HepG2 (cell line): Measurements from ENCODE around the gene ATG16L2. TPM values are rescaled to one million over a fixed set of nuclear protein-coding genes. Genes with fewer than 3 reads are reported as not detected.
A peak's percentile ranks its signal among the peaks of the same experiment; 100 is the strongest.

ENCODE experiments used
- ATAC-seq: fragments of 200-7000 bp; cut with Tn5 transposase; 3 replicates; pipeline ENCODE4 v1.9.1; 2020; ENCODE audit warnings: mild to moderate bottlenecking, moderate library complexity
- BruUV-seq: library from RNA; stranded (reverse); fragments of 400-500 nt; replicated peaks from 2 replicates; lab custom pipeline; 2021; lab: Mats Ljungman, UMichigan
- CTCF ChIA-PET: fragments of 300-600 bp; formaldehyde crosslinking; extraction: SDS; loops from one replicate; lab custom pipeline; 2021; ENCODE audit warnings: low total read pairs, inconsistent platforms, low intra/inter-chr PET ratio; lab: Yijun Ruan, JAX
- POLR2A ChIA-PET: fragments of 350-600 bp; sonication (Branson Sonifier 250); formaldehyde crosslinking; loops from one replicate; lab custom pipeline; 2020; ENCODE audit warnings: antibody characterized with exemption, inconsistent platforms; lab: Yijun Ruan, JAX
- DNase-seq: peaks from one replicate; pipeline ENCODE4 v3.0.0-alpha.2; 2015; ENCODE audit warnings: low spot score
- FAIRE-seq: peaks from 3 replicates; lab custom pipeline; 2011; peaks lifted over from hg19 to GRCh38; lab: Jason Lieb, UNC
- H2AFZ ChIP-seq: one replicate; pipeline ENCODE4 v1.6.1; 2011; ENCODE audit warnings: low read length, inconsistent platforms
- H3K27ac ChIP-seq: fragments of 300-600 bp; 3 replicates; pipeline ENCODE4 v1.8.0; 2011; ENCODE audit warnings: mixed run types, mild to moderate bottlenecking, mixed read lengths, low read length, inconsistent platforms; ENCODE audit not compliant: insufficient read depth; ENCODE audit errors: extremely low read length
- H3K27me3 ChIP-seq, 2 experiments: fragments of 200-600 bp in 1 of 2; 2 replicates in 1 of 2; 3 replicates in 1 of 2; pipeline versions ENCODE4 v1.6.0 to v1.8.0; 2011; ENCODE audit warnings: low read length in 2 of 2, mild to moderate bottlenecking in 2 of 2, moderate library complexity in 2 of 2, inconsistent platforms in 1 of 2; ENCODE audit not compliant: insufficient read depth in 2 of 2, control insufficient read depth in 1 of 2
- H3K36me3 ChIP-seq, 2 experiments: fragments of 200-600 bp in 1 of 2; replicated peaks in 1 of 2; 2 replicates in 1 of 2; 3 replicates in 1 of 2; pipeline versions ENCODE4 v1.5.1 to v1.8.0; 2011; ENCODE audit warnings: low read length in 2 of 2, inconsistent platforms in 1 of 2; ENCODE audit not compliant: insufficient read depth in 2 of 2, control insufficient read depth in 1 of 2
- H3K4me1 ChIP-seq: 2 replicates; pipeline ENCODE4 v1.5.1; 2012; ENCODE audit warnings: low read length, inconsistent platforms; ENCODE audit not compliant: insufficient read depth
- H3K4me2 ChIP-seq: 2 replicates; pipeline ENCODE4 v1.6.0; 2011; ENCODE audit warnings: low read depth, low read length, inconsistent platforms
- H3K4me3 ChIP-seq, 3 experiments: fragments of 200-600 bp in 1 of 3; sonication (generic), shearing (Covaris generic) in 1 of 3; replicated peaks in 1 of 3; 2 replicates each; pipeline ENCODE4 v1.5.1; 2011 to 2016; ENCODE audit warnings: low read length in 3 of 3, inconsistent platforms in 2 of 3, low read depth in 2 of 3, mild to moderate bottlenecking in 2 of 3, control low read depth in 1 of 3, mixed read lengths in 1 of 3; ENCODE audit not compliant: insufficient read depth in 1 of 3
- H3K79me2 ChIP-seq: one replicate; pipeline ENCODE4 v1.6.1; 2011; ENCODE audit warnings: low read length, inconsistent platforms; ENCODE audit not compliant: insufficient read depth
- H3K9ac ChIP-seq: 2 replicates; pipeline ENCODE4 v1.6.0; 2011; ENCODE audit warnings: mild to moderate bottlenecking, low read depth, low read length, inconsistent platforms; ENCODE audit not compliant: insufficient read depth
- H3K9me3 ChIP-seq: 2 replicates; pipeline ENCODE4 v1.5.1; 2012; ENCODE audit warnings: mild to moderate bottlenecking, low read length
- H4K20me1 ChIP-seq: 2 replicates; pipeline ENCODE4 v1.6.0; 2011; ENCODE audit warnings: inconsistent platforms, mild to moderate bottlenecking, low read length, moderate library complexity; ENCODE audit not compliant: insufficient read depth
- HCFC1 ChIP-seq: fragments of 150-350 bp; IDR thresholded peaks from 2 replicates; pipeline ENCODE4 v1.6.1; 2014; ENCODE audit warnings: low read depth, low read length
- HIVEP1 ChIP-seq: sonication (generic); formaldehyde crosslinking; IDR thresholded peaks from 2 replicates; pipeline ENCODE4 v1.4.0; 2020; ENCODE audit warnings: mild to moderate bottlenecking, missing genetic modification reagents
- HNRNPUL1 ChIP-seq: fragments of 200-400 bp; formaldehyde crosslinking; IDR thresholded peaks from 2 replicates; pipeline ENCODE4 v1.6.1; 2017; ENCODE audit warnings: low read depth, mild to moderate bottlenecking, low read length, moderate library complexity
- JUND ChIP-seq: sonication (generic); formaldehyde crosslinking; IDR thresholded peaks from 2 replicates; pipeline ENCODE4 v1.8.0; 2022; ENCODE audit warnings: mild to moderate bottlenecking, missing genetic modification reagents
- KDM1A ChIP-seq: IDR thresholded peaks from 2 replicates; pipeline ENCODE4 v1.6.1; 2016; ENCODE audit warnings: missing compliant biosample characterization
- KDM2A ChIP-seq: sonication (generic); formaldehyde crosslinking; IDR thresholded peaks from 2 replicates; pipeline ENCODE4 v1.4.0; 2020; ENCODE audit warnings: low read depth, missing genetic modification reagents, borderline replicate concordance
- MIER2 ChIP-seq: IDR thresholded peaks from 2 replicates; pipeline ENCODE4 v1.6.1; 2016; ENCODE audit warnings: missing biosample characterization, missing genetic modification reagents
- MTF2 ChIP-seq: sonication (generic); formaldehyde crosslinking; IDR thresholded peaks from 2 replicates; pipeline ENCODE4 v1.5.0; 2020; ENCODE audit warnings: missing genetic modification reagents, borderline replicate concordance
- REXO4 ChIP-seq: sonication (generic); formaldehyde crosslinking; IDR thresholded peaks from 2 replicates; pipeline ENCODE4 v1.8.0; 2022; ENCODE audit warnings: missing genetic modification reagents, mild to moderate bottlenecking, borderline replicate concordance
- SOX5 ChIP-seq: IDR thresholded peaks from 2 replicates; pipeline ENCODE4 v1.6.1; 2016; ENCODE audit warnings: borderline replicate concordance
- SRSF9 ChIP-seq: fragments of 200-400 bp; formaldehyde crosslinking; IDR thresholded peaks from 2 replicates; pipeline ENCODE4 v1.6.1; 2018; ENCODE audit warnings: borderline replicate concordance, mild to moderate bottlenecking, low read depth, low read length; ENCODE audit not compliant: insufficient read depth, poor library complexity, severe bottlenecking
- ZNF550 ChIP-seq: sonication (generic); formaldehyde crosslinking; IDR thresholded peaks from 2 replicates; pipeline ENCODE4 v1.4.0; 2020; ENCODE audit warnings: mild to moderate bottlenecking, missing genetic modification reagents, borderline replicate concordance
- ZNF773 ChIP-seq: sonication (generic); formaldehyde crosslinking; IDR thresholded peaks from 2 replicates; pipeline ENCODE4 v1.4.0; 2020; ENCODE audit warnings: missing genetic modification reagents, borderline replicate concordance
- ZNF775 ChIP-seq: sonication (generic); formaldehyde crosslinking; IDR thresholded peaks from 2 replicates; pipeline ENCODE4 v1.4.0; 2020; ENCODE audit warnings: missing genetic modification reagents, mild to moderate bottlenecking, moderate library complexity, borderline replicate concordance
- ZSCAN20 ChIP-seq: sonication (generic); formaldehyde crosslinking; IDR thresholded peaks from 2 replicates; pipeline ENCODE4 v1.4.0; 2020; ENCODE audit warnings: missing genetic modification reagents, mild to moderate bottlenecking, borderline replicate concordance
- WGBS: methylation state at CpG from one replicate; pipeline ENCODE4 v1.1.6; 2017; ENCODE audit warnings: low lambda C conversion rate; 5-methylcytosine and 5-hydroxymethylcytosine counted together
- in situ Hi-C: cut with HindIII; loops from 2 replicates; pipeline ENCODE4 v1.10.0; 2017; ENCODE audit warnings: low pct_unique_long_range_greater_than_20kb; ENCODE audit not compliant: extremely low pct_ligation_motif_present
- intact Hi-C: fragments of 100-400 bp; cut with micrococcal nuclease; formaldehyde crosslinking; loops from one replicate; pipeline ENCODE4 v1.10.0; 2022; ENCODE audit not compliant: unreplicated experiment
- polyA plus RNA-seq, 8 experiments: library from polyadenylated mRNA; depleted of rRNA in 3 of 8; stranded (reverse) in 7 of 8; unstranded in 1 of 8; fragments of >200 nt; fragmentation: Illumina TruSeq in 4 of 8; extraction: Trizol in 4 of 8; gene quantifications; 2 replicates each; pipeline versions ENCODE4 v1.2.1 to v1.2.3, GENCODE V29; 2011 to 2016; ENCODE audit warnings: low read depth in 4 of 8, missing spikeins in 1 of 8, mixed read lengths in 1 of 8; ENCODE audit not compliant: insufficient read depth in 1 of 8
- total RNA-seq, 5 experiments: library from RNA; depleted of rRNA; stranded (reverse); fragments of >200 nt; fragmentation: Illumina TruSeq; extraction: Trizol; gene quantifications; 2 replicates each; pipeline ENCODE4 v1.2.3, GENCODE V29; 2016; ENCODE audit warnings: low read depth in 1 of 5
- TF ChIP-seq, protein P1 (sequence below), 2 experiments: sonication (generic) in 1 of 2; formaldehyde crosslinking in 1 of 2; IDR thresholded peaks; 2 replicates each; pipeline versions ENCODE4 v1.5.1 to v1.6.1; 2011 to 2020; ENCODE audit warnings: borderline replicate concordance in 1 of 2, low read depth in 1 of 2, low read length in 1 of 2, mild to moderate bottlenecking in 1 of 2, missing genetic modification reagents in 1 of 2, moderate library complexity in 1 of 2
- TF ChIP-seq, protein P2 (sequence below): sonication (generic); formaldehyde crosslinking; IDR thresholded peaks from 2 replicates; pipeline ENCODE4 v1.8.0; 2022; ENCODE audit warnings: mild to moderate bottlenecking, missing genetic modification reagents, moderate library complexity

ATG16L2 gene
- total and polyA plus RNA-seq, 2 of the 13 experiments (the other 11 are each of a cell fraction or from before 2014, with no cell fraction given): 6.2 to 14.8 TPM

DNA sequence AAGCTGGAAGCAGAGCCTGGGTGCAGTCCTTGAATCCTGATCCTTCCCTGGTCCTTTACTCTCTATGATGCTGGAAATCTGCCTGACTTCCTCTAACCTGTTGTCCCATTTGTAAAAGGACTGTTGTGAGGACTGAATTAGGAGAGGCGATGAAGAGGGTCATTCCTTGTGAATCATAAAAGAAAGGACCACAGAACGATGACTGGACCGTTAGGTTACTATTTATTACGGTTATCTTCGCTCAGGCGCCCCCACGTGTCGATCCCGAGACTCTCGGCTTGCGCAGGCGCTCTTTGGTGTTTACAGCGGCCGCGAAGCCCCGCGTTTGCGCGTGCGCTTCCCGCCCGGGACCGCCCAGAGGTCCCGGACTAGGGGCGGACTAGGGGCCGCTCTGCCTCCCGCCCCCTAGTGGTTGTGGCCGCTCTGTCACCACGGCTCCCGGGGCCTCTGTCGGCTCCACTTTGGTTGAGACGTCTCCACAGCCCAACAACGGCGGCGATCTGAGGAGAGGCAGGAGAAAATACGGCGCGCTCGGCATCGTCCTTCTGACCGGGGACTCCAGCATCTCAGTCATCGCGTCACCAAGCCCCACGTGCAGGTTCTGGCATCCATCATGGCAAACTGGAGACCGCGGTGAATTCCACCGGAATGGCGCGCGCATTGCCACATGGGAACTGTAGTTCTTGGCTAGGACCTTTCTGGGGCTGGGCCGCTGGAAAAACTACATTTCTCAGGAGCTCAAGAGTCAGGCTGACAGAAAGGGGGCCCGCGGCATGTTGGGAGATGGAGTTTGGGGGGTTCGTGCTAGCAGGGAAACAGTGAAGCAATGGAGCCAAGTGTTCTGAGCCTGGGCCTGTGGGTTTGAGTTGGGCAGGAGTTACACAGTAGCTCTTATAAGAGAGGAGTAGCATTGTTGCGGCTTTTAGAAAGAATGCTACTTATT is 20.5 kb upstream of the ATG16L2 start, which contains the start of gene STARD10:
Gene STARD10, minus strand, starts transcription at position 623 of the 943 bp plus-strand sequence. CDS start 12,866 bp downstream, outside the sequence.
- no peaks in the 10 kb centered on the region for H4K20me1 ChIP-seq
- BruUV-seq: TSS peak; percentile 83
- peak within 1 kb of the TSS; percentile 43 for H2AFZ ChIP-seq
- no peaks in the 10 kb centered on the region for H3K36me3 ChIP-seq
- ChIA-PET POLR2A (interaction anchor here (0.6 to 3.9 kb wide), 17 partner anchors 9 to 384 kb away, joined by 3 to 103 read pairs (median 4); no protein-coding TSS in a partner anchor), CTCF (interaction anchor here (1.4 to 2.9 kb wide), 5 partner anchors 11 to 68 kb away, joined by 6 to 27 read pairs (median 7); no protein-coding TSS in a partner anchor)
- peak within 1 kb of the TSS; percentile 65 for H3K27ac ChIP-seq
- DNase-seq (peak; percentile 90), FAIRE-seq (peak; percentile 83), ATAC-seq (peak; percentile 87)
- H3K9ac ChIP-seq: peak within 1 kb of the TSS; percentile 60
- H3K27me3 ChIP-seq: no peaks in the 10 kb centered on the region
- H3K79me2 ChIP-seq: no peaks in the 10 kb centered on the region
- no peaks in the 10 kb centered on the region for H3K9me3 ChIP-seq
- peaks cover 55% of the 10 kb centered on the region for H3K4me1 ChIP-seq
- 1% methylated on average over 32 of the region's 55 CpGs for WGBS
- peak within 1 kb of the TSS; percentile 71 to 80 (median 76) for H3K4me3 ChIP-seq
- in situ Hi-C loops (loop anchor here (5.0 kb wide), 1 partner anchor 41 kb away; the partner anchor contains the start of gene ARAP1), intact Hi-C loops (loop anchor here (1.0 to 2.0 kb wide), 4 partner anchors 19 to 68 kb away; no protein-coding TSS in a partner anchor)
- H3K4me2 ChIP-seq: peak within 1 kb of the TSS; percentile 95
- TF ChIP-seq KDM2A (CRISPR knock-in tag): peak; percentile 89; the same call in 1 of the 2 replicates
- TF ChIP-seq ZNF775 (CRISPR knock-in tag): no peak
- TF ChIP-seq ZSCAN20 (CRISPR knock-in tag): no peak
- TF ChIP-seq MTF2: no peak
- no peak for TF ChIP-seq REXO4 (CRISPR knock-in tag)
- no peak for TF ChIP-seq SRSF9
- TF ChIP-seq SOX5 (CRISPR knock-in tag): no peak
- TF ChIP-seq ZNF773 (CRISPR knock-in tag): no peak
- peak; percentile 53; the same call in 1 of the 2 replicates for TF ChIP-seq HIVEP1
- TF ChIP-seq HCFC1: peak; percentile 82
- no peak for TF ChIP-seq KDM1A (CRISPR knock-in tag)
- TF ChIP-seq, protein P1, sequence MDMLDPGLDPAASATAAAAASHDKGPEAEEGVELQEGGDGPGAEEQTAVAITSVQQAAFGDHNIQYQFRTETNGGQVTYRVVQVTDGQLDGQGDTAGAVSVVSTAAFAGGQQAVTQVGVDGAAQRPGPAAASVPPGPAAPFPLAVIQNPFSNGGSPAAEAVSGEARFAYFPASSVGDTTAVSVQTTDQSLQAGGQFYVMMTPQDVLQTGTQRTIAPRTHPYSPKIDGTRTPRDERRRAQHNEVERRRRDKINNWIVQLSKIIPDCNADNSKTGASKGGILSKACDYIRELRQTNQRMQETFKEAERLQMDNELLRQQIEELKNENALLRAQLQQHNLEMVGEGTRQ (IDR thresholded peaks at IDR 0.05; ENCODE audit: low read depth, low read length): no peak
- TF ChIP-seq, protein P1 (CRISPR knock-in tag; IDR thresholded peaks at IDR 0.05; ENCODE audit: borderline replicate concordance): no peak; the same call in 1 of the 2 replicates
- TF ChIP-seq ZNF550 (CRISPR knock-in tag): peak; percentile 34; the same call in 1 of the 2 replicates
- TF ChIP-seq, protein P2, sequence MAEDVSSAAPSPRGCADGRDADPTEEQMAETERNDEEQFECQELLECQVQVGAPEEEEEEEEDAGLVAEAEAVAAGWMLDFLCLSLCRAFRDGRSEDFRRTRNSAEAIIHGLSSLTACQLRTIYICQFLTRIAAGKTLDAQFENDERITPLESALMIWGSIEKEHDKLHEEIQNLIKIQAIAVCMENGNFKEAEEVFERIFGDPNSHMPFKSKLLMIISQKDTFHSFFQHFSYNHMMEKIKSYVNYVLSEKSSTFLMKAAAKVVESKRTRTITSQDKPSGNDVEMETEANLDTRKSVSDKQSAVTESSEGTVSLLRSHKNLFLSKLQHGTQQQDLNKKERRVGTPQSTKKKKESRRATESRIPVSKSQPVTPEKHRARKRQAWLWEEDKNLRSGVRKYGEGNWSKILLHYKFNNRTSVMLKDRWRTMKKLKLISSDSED (CRISPR knock-in tag): no peak
- no peak for TF ChIP-seq HNRNPUL1
- 0 out of 2 replicates have a peak, but pooled peaks have one; percentile 23 for TF ChIP-seq JUND
- TF ChIP-seq MIER2 (CRISPR knock-in tag): no peak
